HepG2 (cell line): Measurements from ENCODE around the gene SERPIND1. TPM values are rescaled to one million over a fixed set of nuclear protein-coding genes. Genes with fewer than 3 reads are reported as not detected.

Experiments
- ATAC-seq: fragments of 200-7000 bp; cut with Tn5 transposase; 3 replicates; pipeline ENCODE4 v1.9.1; 2020; ENCODE audit warnings: mild to moderate bottlenecking, moderate library complexity
- BruUV-seq: library from RNA; stranded (reverse); fragments of 400-500 nt; replicated peaks from 2 replicates; lab custom pipeline; 2021; lab: Mats Ljungman, UMichigan
- CTCF ChIA-PET: fragments of 300-600 bp; formaldehyde crosslinking; extraction: SDS; loops from one replicate; lab custom pipeline; 2021; ENCODE audit warnings: low total read pairs, inconsistent platforms, low intra/inter-chr PET ratio; lab: Yijun Ruan, JAX
- POLR2A ChIA-PET: fragments of 350-600 bp; sonication (Branson Sonifier 250); formaldehyde crosslinking; loops from one replicate; lab custom pipeline; 2020; ENCODE audit warnings: antibody characterized with exemption, inconsistent platforms; lab: Yijun Ruan, JAX
- DNase-seq: peaks from one replicate; pipeline ENCODE4 v3.0.0-alpha.2; 2015; ENCODE audit warnings: low spot score
- FAIRE-seq: peaks from 3 replicates; lab custom pipeline; 2011; peaks lifted over from hg19 to GRCh38; lab: Jason Lieb, UNC
- H2AFZ ChIP-seq: one replicate; pipeline ENCODE4 v1.6.1; 2011; ENCODE audit warnings: low read length, inconsistent platforms
- H3K27ac ChIP-seq: fragments of 300-600 bp; 3 replicates; pipeline ENCODE4 v1.8.0; 2011; ENCODE audit warnings: mixed run types, mild to moderate bottlenecking, mixed read lengths, low read length, inconsistent platforms; ENCODE audit not compliant: insufficient read depth; ENCODE audit errors: extremely low read length
- H3K27me3 ChIP-seq, 2 experiments: fragments of 200-600 bp in 1 of 2; 2 replicates in 1 of 2; 3 replicates in 1 of 2; pipeline versions ENCODE4 v1.6.0 to v1.8.0; 2011; ENCODE audit warnings: low read length in 2 of 2, mild to moderate bottlenecking in 2 of 2, moderate library complexity in 2 of 2, inconsistent platforms in 1 of 2; ENCODE audit not compliant: insufficient read depth in 2 of 2, control insufficient read depth in 1 of 2
- H3K36me3 ChIP-seq, 2 experiments: fragments of 200-600 bp in 1 of 2; replicated peaks in 1 of 2; 2 replicates in 1 of 2; 3 replicates in 1 of 2; pipeline versions ENCODE4 v1.5.1 to v1.8.0; 2011; ENCODE audit warnings: low read length in 2 of 2, inconsistent platforms in 1 of 2; ENCODE audit not compliant: insufficient read depth in 2 of 2, control insufficient read depth in 1 of 2
- H3K4me1 ChIP-seq: 2 replicates; pipeline ENCODE4 v1.5.1; 2012; ENCODE audit warnings: low read length, inconsistent platforms; ENCODE audit not compliant: insufficient read depth
- H3K4me2 ChIP-seq: 2 replicates; pipeline ENCODE4 v1.6.0; 2011; ENCODE audit warnings: low read depth, low read length, inconsistent platforms
- H3K4me3 ChIP-seq, 3 experiments: fragments of 200-600 bp in 1 of 3; sonication (generic), shearing (Covaris generic) in 1 of 3; replicated peaks in 1 of 3; 2 replicates each; pipeline ENCODE4 v1.5.1; 2011 to 2016; ENCODE audit warnings: low read length in 3 of 3, inconsistent platforms in 2 of 3, low read depth in 2 of 3, mild to moderate bottlenecking in 2 of 3, control low read depth in 1 of 3, mixed read lengths in 1 of 3; ENCODE audit not compliant: insufficient read depth in 1 of 3
- H3K79me2 ChIP-seq: one replicate; pipeline ENCODE4 v1.6.1; 2011; ENCODE audit warnings: low read length, inconsistent platforms; ENCODE audit not compliant: insufficient read depth
- H3K9ac ChIP-seq: 2 replicates; pipeline ENCODE4 v1.6.0; 2011; ENCODE audit warnings: mild to moderate bottlenecking, low read depth, low read length, inconsistent platforms; ENCODE audit not compliant: insufficient read depth
- H3K9me3 ChIP-seq: 2 replicates; pipeline ENCODE4 v1.5.1; 2012; ENCODE audit warnings: mild to moderate bottlenecking, low read length
- H4K20me1 ChIP-seq: 2 replicates; pipeline ENCODE4 v1.6.0; 2011; ENCODE audit warnings: inconsistent platforms, mild to moderate bottlenecking, low read length, moderate library complexity; ENCODE audit not compliant: insufficient read depth
- EP300 ChIP-seq, 3 experiments: sonication (generic) in 1 of 3; formaldehyde crosslinking in 1 of 3; IDR thresholded peaks; 2 replicates each; pipeline versions ENCODE4 v1.5.1 to v1.6.1; 2011 to 2020; ENCODE audit warnings: low read depth in 2 of 3, low read length in 2 of 3, borderline replicate concordance in 1 of 3, improper control_type of control experiment in 1 of 3, mild to moderate bottlenecking in 1 of 3, missing genetic modification reagents in 1 of 3, moderate library complexity in 1 of 3
- FOXK1 ChIP-seq: sonication (generic); formaldehyde crosslinking; IDR thresholded peaks from 2 replicates; pipeline ENCODE4 v1.4.0; 2020; ENCODE audit warnings: low read depth, missing genetic modification reagents, borderline replicate concordance
- GTF2F1 ChIP-seq: fragments of 150-350 bp; IDR thresholded peaks from 2 replicates; pipeline ENCODE4 v1.6.1; 2014; ENCODE audit warnings: low read length
- HNRNPLL ChIP-seq: fragments of 200-400 bp; formaldehyde crosslinking; IDR thresholded peaks from 2 replicates; pipeline ENCODE4 v1.6.1; 2017; ENCODE audit warnings: mild to moderate bottlenecking, low read depth, low read length; ENCODE audit not compliant: poor library complexity, severe bottlenecking
- KLF15 ChIP-seq: sonication (generic); formaldehyde crosslinking; IDR thresholded peaks from 2 replicates; pipeline ENCODE4 v1.8.1; 2023; ENCODE audit warnings: borderline replicate concordance, mild to moderate bottlenecking, inconsistent platforms, missing genetic modification reagents, mixed read lengths
- TEAD2 ChIP-seq: sonication (generic); formaldehyde crosslinking; IDR thresholded peaks from 2 replicates; pipeline ENCODE4 v1.9.0; 2021; ENCODE audit warnings: missing genetic modification reagents
- ZNF274 ChIP-seq: sonication (generic); formaldehyde crosslinking; IDR thresholded peaks from 2 replicates; pipeline ENCODE4 v1.5.1; 2020; ENCODE audit warnings: mild to moderate bottlenecking, missing genetic modification reagents
- ZNF749 ChIP-seq: sonication (generic); formaldehyde crosslinking; IDR thresholded peaks from 2 replicates; pipeline ENCODE4 v1.8.0; 2022; ENCODE audit warnings: mild to moderate bottlenecking, missing genetic modification reagents, moderate library complexity, borderline replicate concordance
- WGBS: methylation state at CpG from one replicate; pipeline ENCODE4 v1.1.6; 2017; ENCODE audit warnings: low lambda C conversion rate; 5-methylcytosine and 5-hydroxymethylcytosine counted together
- in situ Hi-C: cut with HindIII; loops from 2 replicates; pipeline ENCODE4 v1.10.0; 2017; ENCODE audit warnings: low pct_unique_long_range_greater_than_20kb; ENCODE audit not compliant: extremely low pct_ligation_motif_present
- intact Hi-C: fragments of 100-400 bp; cut with micrococcal nuclease; formaldehyde crosslinking; loops from one replicate; pipeline ENCODE4 v1.10.0; 2022; ENCODE audit not compliant: unreplicated experiment
- polyA plus RNA-seq, 8 experiments: library from polyadenylated mRNA; depleted of rRNA in 3 of 8; stranded (reverse) in 7 of 8; unstranded in 1 of 8; fragments of >200 nt; fragmentation: Illumina TruSeq in 4 of 8; extraction: Trizol in 4 of 8; gene quantifications; 2 replicates each; pipeline versions ENCODE4 v1.2.1 to v1.2.3, GENCODE V29; 2011 to 2016; ENCODE audit warnings: low read depth in 4 of 8, missing spikeins in 1 of 8, mixed read lengths in 1 of 8; ENCODE audit not compliant: insufficient read depth in 1 of 8
- total RNA-seq, 5 experiments: library from RNA; depleted of rRNA; stranded (reverse); fragments of >200 nt; fragmentation: Illumina TruSeq; extraction: Trizol; gene quantifications; 2 replicates each; pipeline ENCODE4 v1.2.3, GENCODE V29; 2016; ENCODE audit warnings: low read depth in 1 of 5
- TF ChIP-seq, protein P1 (sequence below): sonication (generic); formaldehyde crosslinking; conservative IDR thresholded peaks from 2 replicates; pipeline ENCODE4 v1.8.0; 2022; ENCODE audit warnings: mild to moderate bottlenecking, moderate library complexity, missing genetic modification reagents
- TF ChIP-seq, protein P2 (sequence below): sonication (generic); formaldehyde crosslinking; IDR thresholded peaks from 2 replicates; pipeline ENCODE4 v1.4.0; 2020; ENCODE audit warnings: missing genetic modification reagents

The SERPIND1 gene
- total and polyA plus RNA-seq, 2 of the 13 experiments (the other 11 are each of a cell fraction or from before 2014, with no cell fraction given), result 111 to 350 TPM

DNA sequence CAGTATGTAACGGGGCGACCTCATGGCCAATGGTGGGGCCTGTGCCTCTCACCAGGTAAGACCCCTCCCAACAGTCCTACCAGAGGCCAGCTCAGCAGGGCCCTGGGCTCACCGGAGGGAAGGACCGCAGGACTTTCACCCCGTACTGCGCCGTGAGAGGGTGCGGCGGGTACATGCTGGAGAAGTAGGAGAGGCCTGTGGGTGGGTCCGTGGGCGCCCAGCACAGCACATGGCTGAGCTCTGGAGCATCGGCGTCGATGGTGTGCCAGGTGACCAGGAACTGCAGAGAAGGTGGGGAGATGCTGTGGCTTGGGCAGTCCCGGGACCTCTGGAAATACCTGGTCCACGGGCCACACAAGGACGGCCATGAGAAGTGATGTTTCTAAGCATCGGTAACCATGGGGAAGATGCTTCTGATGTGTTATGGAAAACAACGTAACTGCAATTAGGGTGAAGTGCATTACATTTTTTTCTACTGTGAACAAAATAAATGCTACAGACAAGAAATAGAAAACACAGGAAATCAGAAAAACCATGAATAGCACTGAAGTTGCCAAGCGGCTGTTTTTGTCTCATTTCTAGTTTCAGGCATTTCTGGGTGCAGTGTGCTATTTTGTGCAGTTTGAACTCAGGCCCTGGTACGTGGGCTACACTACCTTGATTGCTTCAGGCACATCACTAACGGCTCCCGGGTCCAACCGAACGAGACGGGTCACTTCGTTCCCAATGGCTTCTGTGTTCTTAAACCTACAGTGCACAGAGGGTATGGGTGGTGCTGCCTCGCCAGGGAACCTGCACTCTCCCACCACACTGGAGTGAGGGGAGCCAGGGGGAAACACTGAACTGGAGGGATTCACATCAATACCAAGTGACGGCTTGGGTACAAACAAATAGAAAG is 46.5 kb upstream of the SERPIND1 start:
- FAIRE-seq (no peak), DNase-seq (no peak), ATAC-seq (no peak)
- BruUV-seq, result no TSS peak
- no peak overlapping the region for H3K4me2 ChIP-seq
- no peaks in the 10 kb centered on the region for H3K79me2 ChIP-seq
- H2AFZ ChIP-seq, result no peak overlapping the region
- intact Hi-C loops, result no loop called here
- no peaks in the 10 kb centered on the region for H3K27me3 ChIP-seq
- H3K27ac ChIP-seq, result no peak overlapping the region
- H3K9me3 ChIP-seq, result no peaks in the 10 kb centered on the region
- H3K4me3 ChIP-seq, result no peak overlapping the region
- 95% methylated on average over 26 of the region's 29 CpGs for WGBS
- peaks cover 5 to 25% of the 10 kb centered on the region in 2 experiments; a peak in 4 of 5 replicates for H3K36me3 ChIP-seq
- POLR2A ChIA-PET, result no interaction called here
- no peak overlapping the region for H3K9ac ChIP-seq
- peaks cover 7% of the 10 kb centered on the region for H3K4me1 ChIP-seq
- in situ Hi-C loops, result no loop called here
- CTCF ChIA-PET, result no interaction called here
- H4K20me1 ChIP-seq, result no peaks in the 10 kb centered on the region
- TF ChIP-seq ZNF749 (no peak), KLF15 (no peak)

DNA sequence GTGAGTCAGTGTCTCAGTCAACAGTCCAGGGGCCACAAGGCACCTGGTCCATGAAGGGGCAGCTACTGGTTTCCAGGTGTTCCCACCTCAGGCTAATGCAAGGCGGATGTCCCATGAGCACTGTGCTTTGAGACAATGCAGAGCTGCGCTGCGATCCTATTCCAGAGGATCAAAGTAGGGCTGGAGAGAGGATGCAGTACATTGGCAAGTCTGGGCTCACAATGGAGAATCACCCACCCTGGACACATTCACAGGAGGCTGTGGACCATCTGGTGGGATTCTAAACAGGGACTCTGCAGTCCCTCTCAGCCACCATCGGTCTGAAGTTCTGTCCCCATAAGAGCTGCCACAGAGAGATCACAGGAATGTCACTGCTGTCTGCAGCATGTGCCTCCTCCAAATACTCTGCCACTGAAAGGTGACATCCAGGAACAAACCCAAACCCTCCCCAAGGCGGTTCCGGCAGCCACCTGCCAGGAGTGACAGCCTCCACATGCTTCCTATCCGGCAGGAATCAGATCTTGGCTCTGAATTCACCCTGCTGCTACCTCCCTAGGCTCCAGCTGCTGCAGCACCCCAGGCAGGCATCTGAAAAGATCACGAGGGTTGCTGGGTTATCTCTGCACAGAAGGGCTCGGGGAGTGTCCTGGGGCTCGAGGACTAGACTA is 45.3 kb upstream of the SERPIND1 start:
- Histone ChIP-seq H3K4me1 (peaks cover 7% of the 10 kb centered on the region), H3K9me3 (no peaks in the 10 kb centered on the region), H3K4me3 (no peak overlapping the region), H3K9ac (no peak overlapping the region), H4K20me1 (no peaks in the 10 kb centered on the region), H3K79me2 (no peaks in the 10 kb centered on the region), H3K36me3 (peaks cover 5 to 25% of the 10 kb centered on the region in 2 experiments; a peak in 4 of 5 replicates), H3K27ac (no peak overlapping the region), H2AFZ (no peak overlapping the region), H3K27me3 (no peaks in the 10 kb centered on the region), H3K4me2 (no peak overlapping the region)
- no peak for ATAC-seq
- ChIA-PET POLR2A (no interaction called here), CTCF (no interaction called here)
- intact Hi-C loops, result no loop called here
- in situ Hi-C loops, result no loop called here
- DNase-seq, result no peak
- 99% methylated on average over 6 of the region's 10 CpGs for WGBS
- no peak for FAIRE-seq
- no TSS peak for BruUV-seq
- TF ChIP-seq, protein P1, sequence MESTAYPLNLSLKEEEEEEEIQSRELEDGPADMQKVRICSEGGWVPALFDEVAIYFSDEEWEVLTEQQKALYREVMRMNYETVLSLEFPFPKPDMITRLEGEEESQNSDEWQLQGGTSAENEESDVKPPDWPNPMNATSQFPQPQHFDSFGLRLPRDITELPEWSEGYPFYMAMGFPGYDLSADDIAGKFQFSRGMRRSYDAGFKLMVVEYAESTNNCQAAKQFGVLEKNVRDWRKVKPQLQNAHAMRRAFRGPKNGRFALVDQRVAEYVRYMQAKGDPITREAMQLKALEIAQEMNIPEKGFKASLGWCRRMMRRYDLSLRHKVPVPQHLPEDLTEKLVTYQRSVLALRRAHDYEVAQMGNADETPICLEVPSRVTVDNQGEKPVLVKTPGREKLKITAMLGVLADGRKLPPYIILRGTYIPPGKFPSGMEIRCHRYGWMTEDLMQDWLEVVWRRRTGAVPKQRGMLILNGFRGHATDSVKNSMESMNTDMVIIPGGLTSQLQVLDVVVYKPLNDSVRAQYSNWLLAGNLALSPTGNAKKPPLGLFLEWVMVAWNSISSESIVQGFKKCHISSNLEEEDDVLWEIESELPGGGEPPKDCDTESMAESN (CRISPR knock-in tag), result no peak
- TF ChIP-seq FOXK1 (CRISPR knock-in tag) (no peak), GTF2F1 (no peak), ZNF274 (CRISPR knock-in tag) (no peak), HNRNPLL (no peak), EP300 (IDR thresholded peaks at IDR 0.05; ENCODE audit: low read depth in 2 of 2, low read length in 2 of 2) (no peak), EP300 (CRISPR knock-in tag; IDR thresholded peaks at IDR 0.05; ENCODE audit: borderline replicate concordance) (no peak), TEAD2 (no peak)
- TF ChIP-seq, protein P2, sequence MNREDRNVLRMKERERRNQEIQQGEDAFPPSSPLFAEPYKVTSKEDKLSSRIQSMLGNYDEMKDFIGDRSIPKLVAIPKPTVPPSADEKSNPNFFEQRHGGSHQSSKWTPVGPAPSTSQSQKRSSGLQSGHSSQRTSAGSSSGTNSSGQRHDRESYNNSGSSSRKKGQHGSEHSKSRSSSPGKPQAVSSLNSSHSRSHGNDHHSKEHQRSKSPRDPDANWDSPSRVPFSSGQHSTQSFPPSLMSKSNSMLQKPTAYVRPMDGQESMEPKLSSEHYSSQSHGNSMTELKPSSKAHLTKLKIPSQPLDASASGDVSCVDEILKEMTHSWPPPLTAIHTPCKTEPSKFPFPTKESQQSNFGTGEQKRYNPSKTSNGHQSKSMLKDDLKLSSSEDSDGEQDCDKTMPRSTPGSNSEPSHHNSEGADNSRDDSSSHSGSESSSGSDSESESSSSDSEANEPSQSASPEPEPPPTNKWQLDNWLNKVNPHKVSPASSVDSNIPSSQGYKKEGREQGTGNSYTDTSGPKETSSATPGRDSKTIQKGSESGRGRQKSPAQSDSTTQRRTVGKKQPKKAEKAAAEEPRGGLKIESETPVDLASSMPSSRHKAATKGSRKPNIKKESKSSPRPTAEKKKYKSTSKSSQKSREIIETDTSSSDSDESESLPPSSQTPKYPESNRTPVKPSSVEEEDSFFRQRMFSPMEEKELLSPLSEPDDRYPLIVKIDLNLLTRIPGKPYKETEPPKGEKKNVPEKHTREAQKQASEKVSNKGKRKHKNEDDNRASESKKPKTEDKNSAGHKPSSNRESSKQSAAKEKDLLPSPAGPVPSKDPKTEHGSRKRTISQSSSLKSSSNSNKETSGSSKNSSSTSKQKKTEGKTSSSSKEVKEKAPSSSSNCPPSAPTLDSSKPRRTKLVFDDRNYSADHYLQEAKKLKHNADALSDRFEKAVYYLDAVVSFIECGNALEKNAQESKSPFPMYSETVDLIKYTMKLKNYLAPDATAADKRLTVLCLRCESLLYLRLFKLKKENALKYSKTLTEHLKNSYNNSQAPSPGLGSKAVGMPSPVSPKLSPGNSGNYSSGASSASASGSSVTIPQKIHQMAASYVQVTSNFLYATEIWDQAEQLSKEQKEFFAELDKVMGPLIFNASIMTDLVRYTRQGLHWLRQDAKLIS (CRISPR knock-in tag), result no peak
